Liver (tissue), 3 donors: ENCODE results near the gene ARHGEF10L.

Experiments
- ATF3 ChIP-seq: IDR thresholded peaks from 2 replicates; pipeline ENCODE4 v1.6.1; 2016; ENCODE audit warnings: antibody characterized with exemption
- CTCF ChIP-seq: fragments of 150-350 bp; IDR thresholded peaks from 2 replicates; pipeline ENCODE4 v1.5.1; 2017; ENCODE audit warnings: improper control_type of control experiment, low read depth, low read length; ENCODE audit not compliant: missing input control
- FOXA1 ChIP-seq: IDR thresholded peaks from 2 replicates; pipeline ENCODE4 v1.6.1; 2016; ENCODE audit warnings: antibody characterized with exemption
- JUND ChIP-seq, 2 donors: IDR thresholded peaks; 2 replicates each; pipeline ENCODE4 v1.6.1; 2016; ENCODE audit warnings: antibody characterized with exemption in 2 of 2
- NR2F2 ChIP-seq: IDR thresholded peaks from 2 replicates; pipeline ENCODE4 v1.6.1; 2016; ENCODE audit warnings: antibody characterized with exemption
- RAD21 ChIP-seq, 2 donors: IDR thresholded peaks; 2 replicates each; pipeline ENCODE4 v1.6.1; 2016; ENCODE audit warnings: antibody characterized with exemption in 2 of 2, mild to moderate bottlenecking in 2 of 2
- REST ChIP-seq: IDR thresholded peaks from 2 replicates; pipeline ENCODE4 v1.6.1; 2016; ENCODE audit warnings: antibody characterized with exemption, mild to moderate bottlenecking
- RXRA ChIP-seq, 2 donors: IDR thresholded peaks; 2 replicates each; pipeline ENCODE4 v1.6.1; 2017 to 2018; ENCODE audit warnings: antibody characterized with exemption in 2 of 2, mild to moderate bottlenecking in 1 of 2
- donor health status: healthy.
- donor health status: healthy.

GRCh38 chr1:17531343-17531681 lies 8.2 kb upstream of the ARHGEF10L start:
- TF ChIP-seq NR2F2: no peak
- TF ChIP-seq CTCF: no peak
- no peak for TF ChIP-seq JUND (IDR thresholded peaks at IDR 0.05)
- TF ChIP-seq REST: no peak
- no peak for TF ChIP-seq ATF3
- no peak for TF ChIP-seq RXRA (IDR thresholded peaks at IDR 0.05)
- TF ChIP-seq RAD21 (IDR thresholded peaks at IDR 0.05): no peak
- TF ChIP-seq FOXA1: no peak
